Fibroblast of pulmonary artery (primary cell): Measurements from ENCODE around the gene TGFBR3.
"Not testable (repeated sequence)": the region's sequence is repeated elsewhere in the genome, so short reads cannot be mapped to it uniquely, and the experiment has no call there.

Experiments
- DNase-seq: peaks from one replicate; pipeline ENCODE4 v3.0.0-alpha.2; 2010; ENCODE audit warnings: low read depth
- H3K4me3 ChIP-seq: replicated peaks from 2 replicates; pipeline ENCODE4 v1.5.1; 2011; ENCODE audit warnings: low read depth, mild to moderate bottlenecking, control low read depth, low read length, moderate library complexity
- TF ChIP-seq, protein P1 (sequence below): IDR thresholded peaks from 2 replicates; pipeline ENCODE4 v1.5.1; 2011; ENCODE audit warnings: mild to moderate bottlenecking, control low read depth, low read length, inconsistent platforms; ENCODE audit errors: missing control alignments

TGFBR3 gene

DNA sequence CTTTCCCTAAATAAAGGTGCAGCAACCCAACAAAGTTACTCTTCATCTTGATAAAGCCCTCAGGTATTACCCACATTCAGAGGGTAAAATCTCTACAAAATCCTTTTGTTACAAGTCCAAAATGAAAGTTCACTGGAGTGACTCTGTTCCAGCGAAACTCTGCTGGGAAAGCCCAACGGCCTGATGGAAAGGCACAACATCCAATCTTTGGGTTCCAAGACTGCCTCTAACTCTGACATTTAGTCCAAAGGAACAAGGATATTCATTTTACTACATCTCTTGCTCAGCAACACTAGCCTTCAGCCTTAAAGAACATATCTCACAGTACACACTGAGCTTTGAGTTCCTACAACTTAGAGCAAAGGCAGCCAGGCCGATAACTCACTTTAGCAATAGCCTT, 42.1 kb downstream of the TGFBR3 start:
- no peak overlapping the region for H3K4me3 ChIP-seq
- TF ChIP-seq, protein P1, sequence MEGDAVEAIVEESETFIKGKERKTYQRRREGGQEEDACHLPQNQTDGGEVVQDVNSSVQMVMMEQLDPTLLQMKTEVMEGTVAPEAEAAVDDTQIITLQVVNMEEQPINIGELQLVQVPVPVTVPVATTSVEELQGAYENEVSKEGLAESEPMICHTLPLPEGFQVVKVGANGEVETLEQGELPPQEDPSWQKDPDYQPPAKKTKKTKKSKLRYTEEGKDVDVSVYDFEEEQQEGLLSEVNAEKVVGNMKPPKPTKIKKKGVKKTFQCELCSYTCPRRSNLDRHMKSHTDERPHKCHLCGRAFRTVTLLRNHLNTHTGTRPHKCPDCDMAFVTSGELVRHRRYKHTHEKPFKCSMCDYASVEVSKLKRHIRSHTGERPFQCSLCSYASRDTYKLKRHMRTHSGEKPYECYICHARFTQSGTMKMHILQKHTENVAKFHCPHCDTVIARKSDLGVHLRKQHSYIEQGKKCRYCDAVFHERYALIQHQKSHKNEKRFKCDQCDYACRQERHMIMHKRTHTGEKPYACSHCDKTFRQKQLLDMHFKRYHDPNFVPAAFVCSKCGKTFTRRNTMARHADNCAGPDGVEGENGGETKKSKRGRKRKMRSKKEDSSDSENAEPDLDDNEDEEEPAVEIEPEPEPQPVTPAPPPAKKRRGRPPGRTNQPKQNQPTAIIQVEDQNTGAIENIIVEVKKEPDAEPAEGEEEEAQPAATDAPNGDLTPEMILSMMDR, result no peak
- no peak for DNase-seq

DNA sequence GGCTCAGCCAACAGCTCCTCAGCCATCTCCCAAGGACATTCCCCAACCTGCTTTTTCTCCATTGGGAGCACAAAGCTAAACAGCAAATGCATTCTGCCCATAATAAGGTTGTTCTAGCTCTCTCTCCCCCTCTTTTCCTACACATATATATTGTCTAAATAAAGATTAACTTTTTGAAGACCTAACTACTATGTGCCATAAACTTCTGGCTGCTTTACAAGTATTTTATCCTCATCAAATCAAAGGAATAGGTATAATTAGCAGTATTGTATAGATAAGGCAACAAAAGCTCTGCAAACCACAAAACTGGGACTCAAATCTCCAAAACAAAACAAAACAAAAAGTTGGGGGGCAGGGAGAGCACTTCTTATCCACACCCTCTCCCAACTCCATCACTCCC, 43.4 kb downstream of the TGFBR3 start:
- no peak for DNase-seq
- TF ChIP-seq, protein P1, result no peak
- no peak overlapping the region for H3K4me3 ChIP-seq

DNA sequence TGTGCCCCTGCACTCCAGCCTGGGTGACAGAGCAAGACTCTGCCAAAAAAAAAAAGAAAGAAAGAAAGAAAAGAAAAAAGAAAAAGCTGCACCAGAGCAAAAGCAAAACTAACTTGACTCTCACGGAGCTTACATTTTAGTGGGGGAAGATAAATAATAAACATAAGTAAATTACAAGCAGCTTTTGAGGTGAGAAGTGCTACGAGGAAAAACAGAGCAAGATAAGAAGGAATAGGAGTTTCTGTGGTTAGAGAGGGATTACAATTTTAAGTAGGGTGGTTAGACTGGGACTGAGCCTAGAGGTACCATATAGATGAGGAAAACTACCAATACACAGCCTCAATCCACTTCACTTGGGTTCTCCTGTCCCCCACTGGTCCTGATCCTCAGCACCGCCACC, 43.9 kb downstream of the TGFBR3 start:
- TF ChIP-seq, protein P1, result no peak
- no peak overlapping the region for H3K4me3 ChIP-seq
- DNase-seq, result no peak

DNA sequence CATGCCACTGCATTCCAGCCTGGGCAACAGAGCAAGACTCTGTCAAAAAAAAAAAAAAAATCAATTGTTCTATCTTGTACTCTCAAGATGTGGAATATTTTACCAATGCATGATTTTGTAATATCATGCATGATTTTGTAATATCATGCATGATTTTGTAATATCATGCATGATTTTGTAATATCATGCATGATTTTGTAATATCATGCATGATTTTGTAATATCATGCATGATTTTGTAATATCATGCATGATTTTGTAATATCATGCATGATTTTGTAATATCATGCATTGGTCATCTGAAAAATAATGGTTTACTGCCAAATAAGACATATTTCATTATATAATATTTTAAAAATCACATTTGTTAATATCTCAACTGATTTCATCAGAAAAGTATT, 45.7 kb downstream of the TGFBR3 start:
- DNase-seq, result peak; percentile 17
- not testable (repeated sequence) for H3K4me3 ChIP-seq

DNA sequence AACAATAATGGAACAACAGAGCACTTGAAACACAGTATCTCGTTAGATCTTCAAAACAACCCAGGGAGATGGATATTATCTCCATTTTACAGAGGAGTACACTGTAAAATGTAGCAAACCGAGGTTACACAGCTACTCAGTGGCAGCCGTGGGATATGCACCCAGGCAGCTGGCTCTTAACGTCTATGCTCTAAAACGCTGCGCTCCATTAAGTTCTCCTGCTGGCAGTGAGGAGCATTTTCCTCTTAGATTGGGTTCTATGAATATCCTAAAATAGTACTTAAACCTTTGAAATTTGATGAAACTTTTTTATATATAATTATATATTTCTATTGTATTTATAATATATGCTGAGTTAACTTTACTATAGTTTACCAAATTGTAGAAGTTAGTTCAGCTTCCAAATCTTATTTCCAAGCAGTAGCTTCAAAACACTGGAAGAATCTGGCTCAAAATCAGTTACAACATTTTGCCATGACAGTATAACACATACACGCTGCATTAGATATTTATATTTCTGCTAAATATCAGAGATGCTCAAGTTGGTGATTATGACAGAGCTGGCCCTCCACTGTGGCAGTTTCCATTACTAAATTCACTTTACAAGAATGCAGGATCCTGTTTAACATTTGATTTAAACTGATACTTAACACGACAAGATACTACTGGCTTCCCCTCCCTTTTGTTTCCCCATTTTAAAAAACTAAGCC, 49.5 kb downstream of the TGFBR3 start:
- no peak for DNase-seq
- TF ChIP-seq, protein P1, result no peak

DNA sequence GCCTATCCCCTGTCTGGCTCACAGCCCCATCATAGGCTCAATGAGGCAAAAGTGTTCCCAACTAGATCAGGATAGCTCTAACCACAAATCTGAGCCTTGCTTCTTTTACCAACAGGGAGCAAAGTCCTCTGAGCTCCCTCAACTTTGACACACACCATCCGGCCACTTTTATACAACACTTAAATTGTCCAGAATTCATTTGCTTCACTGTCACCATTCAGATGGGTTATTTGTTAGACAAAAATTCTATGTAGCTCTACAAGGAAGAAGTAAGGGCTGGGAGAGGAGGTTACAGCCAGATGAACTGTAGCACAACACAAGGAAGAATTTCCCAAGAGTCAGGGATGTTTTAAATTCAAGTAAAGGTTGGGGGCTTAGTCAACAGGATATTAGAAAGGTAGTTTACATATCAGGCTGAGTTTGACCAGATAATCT, 50.8 kb downstream of the TGFBR3 start:
- DNase-seq, result no peak
- TF ChIP-seq, protein P1, result no peak
- H3K4me3 ChIP-seq, result no peak overlapping the region

More for the DNA sequence above, 49.5 kb downstream of the TGFBR3 start:
- H3K4me3 ChIP-seq, result no peak overlapping the region

DNA sequence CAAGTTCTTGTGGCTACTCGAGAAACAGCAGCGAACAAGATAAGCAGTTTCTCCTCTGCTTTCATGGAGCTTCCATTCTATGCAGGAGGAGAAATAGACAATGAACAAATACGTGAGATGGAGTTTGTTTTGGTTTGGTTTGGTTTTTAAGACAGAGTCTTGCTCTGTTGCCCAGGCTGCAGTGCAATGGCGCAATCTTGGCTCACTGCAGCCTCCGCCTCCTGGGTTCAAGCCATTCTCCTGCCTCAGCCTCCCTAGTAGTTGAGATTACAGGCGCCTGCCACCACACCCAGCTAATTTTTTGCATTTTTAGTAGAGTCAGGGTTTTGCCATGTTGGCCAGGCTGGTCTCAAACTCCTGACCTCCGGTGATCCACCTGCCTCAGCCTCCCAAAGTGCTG, 51.4 kb downstream of the TGFBR3 start:
- not testable (repeated sequence) for DNase-seq, H3K4me3 ChIP-seq

DNA sequence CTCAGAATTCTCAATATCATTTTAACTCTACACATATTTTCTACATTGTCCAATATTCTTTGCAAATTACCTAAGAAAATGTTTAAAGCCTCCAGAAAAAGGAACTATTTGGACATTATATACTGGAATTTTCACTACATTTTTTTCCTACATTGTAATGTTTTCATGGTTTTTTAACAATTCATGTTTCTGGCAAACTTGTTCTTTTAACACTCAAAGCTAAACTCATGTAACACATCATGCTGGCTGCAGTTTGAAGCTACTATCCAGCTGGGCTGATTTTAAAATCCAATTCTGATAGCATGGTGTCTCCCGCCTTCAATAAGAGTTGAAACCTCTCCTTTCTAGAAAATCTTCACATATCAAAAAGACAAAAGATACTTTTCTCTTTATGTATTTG, 52.0 kb downstream of the TGFBR3 start:
- no peak for DNase-seq

More for the DNA sequence above, 52.0 kb downstream of the TGFBR3 start:
- TF ChIP-seq, protein P1, result no peak
- no peak overlapping the region for H3K4me3 ChIP-seq
